ENCODE results near the gene CIDEA.
"Not testable (repeated sequence)": the region's sequence is repeated elsewhere in the genome, so short reads cannot be mapped to it uniquely, and the experiment has no call there.

CIDEA gene

DNA sequence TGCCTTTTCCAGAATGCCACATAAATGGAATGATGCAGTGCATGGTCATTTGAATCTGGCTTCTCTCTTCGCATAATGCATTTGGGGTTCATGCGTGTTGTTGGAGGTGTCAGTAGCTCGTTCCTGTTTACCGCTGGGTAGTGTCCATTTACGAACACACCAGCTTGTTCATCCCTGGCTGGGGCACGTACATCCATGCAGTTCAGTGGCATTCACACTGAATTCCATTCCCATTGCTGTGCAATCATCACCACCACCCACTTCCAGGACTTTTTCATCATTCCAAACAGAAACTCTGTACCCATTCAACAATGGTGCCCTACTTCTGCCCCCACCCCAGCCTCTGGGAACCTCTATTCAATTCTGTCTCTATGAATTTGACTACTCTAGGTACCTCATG, 14.7 kb upstream of the CIDEA start:
- no peak for DNase-seq

DNA sequence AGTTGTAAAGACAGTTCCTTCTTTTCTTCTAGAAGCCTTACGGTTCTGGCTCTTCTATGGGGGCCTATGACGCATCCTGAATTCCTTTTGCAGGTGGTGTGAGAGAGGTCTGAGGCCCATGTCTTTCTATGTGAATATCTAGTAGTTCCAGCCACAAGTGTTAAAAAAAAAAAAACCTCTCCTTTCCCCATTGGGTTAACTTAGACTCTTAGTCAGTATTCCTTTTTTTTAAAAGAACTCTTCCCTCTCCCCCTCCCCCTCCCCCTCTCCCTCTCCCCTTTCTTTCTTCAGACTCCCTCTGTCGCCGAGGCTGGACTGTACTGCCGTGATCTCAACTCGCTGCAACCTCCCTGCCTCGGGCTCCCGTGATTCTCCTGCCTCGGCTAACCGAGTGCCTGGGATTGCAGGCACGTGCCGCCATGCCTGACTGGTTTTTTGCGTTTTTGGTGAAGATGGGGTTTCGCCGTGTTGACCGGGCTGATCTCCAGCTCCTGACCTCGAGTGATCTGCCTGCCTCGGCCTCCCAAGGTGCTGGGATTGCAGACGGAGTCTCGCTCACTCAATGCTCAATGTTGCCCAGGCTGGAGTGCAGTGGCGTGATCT, 11.4 kb upstream of the CIDEA start:
- DNase-seq, result no peak

DNA sequence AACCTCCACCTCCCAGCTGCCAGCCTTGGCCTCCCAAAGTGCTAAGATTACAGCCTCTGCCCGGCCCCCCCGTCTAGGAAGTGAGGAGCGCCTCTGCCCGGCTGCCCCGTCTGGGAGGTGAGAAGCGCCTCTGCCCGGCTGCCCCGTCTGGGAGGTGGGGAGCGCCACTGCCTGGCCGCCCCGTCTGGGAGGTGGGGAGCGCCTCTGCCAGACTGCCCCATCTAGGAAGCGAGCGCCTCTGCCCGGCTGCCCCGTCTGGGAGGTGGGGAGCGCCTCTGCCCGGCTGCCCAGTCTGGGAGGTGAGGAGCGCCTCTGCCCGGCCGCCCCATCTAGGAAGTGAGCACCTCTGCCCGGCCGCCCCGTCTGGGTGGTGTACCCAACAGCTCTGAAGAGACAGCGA, 10.9 kb upstream of the CIDEA start:
- DNase-seq, result not testable (repeated sequence)

DNA sequence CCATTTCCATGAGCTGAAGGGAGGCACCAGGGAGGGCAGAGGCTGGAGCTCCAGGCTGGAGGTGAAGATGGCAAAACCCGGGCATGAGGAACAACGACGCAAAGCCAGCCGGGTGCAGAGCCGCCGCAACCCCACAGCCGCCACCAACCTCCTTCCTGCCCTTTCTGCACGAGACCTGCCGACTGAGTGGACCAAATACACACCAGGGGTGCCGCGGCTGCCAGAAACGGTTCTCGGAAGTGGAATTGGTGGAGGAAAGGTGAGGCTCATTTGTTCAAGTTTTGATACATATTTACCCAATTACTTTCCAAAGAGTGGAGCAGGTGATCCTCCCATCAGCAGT, 8.4 kb upstream of the CIDEA start:
- no peak for DNase-seq

DNA sequence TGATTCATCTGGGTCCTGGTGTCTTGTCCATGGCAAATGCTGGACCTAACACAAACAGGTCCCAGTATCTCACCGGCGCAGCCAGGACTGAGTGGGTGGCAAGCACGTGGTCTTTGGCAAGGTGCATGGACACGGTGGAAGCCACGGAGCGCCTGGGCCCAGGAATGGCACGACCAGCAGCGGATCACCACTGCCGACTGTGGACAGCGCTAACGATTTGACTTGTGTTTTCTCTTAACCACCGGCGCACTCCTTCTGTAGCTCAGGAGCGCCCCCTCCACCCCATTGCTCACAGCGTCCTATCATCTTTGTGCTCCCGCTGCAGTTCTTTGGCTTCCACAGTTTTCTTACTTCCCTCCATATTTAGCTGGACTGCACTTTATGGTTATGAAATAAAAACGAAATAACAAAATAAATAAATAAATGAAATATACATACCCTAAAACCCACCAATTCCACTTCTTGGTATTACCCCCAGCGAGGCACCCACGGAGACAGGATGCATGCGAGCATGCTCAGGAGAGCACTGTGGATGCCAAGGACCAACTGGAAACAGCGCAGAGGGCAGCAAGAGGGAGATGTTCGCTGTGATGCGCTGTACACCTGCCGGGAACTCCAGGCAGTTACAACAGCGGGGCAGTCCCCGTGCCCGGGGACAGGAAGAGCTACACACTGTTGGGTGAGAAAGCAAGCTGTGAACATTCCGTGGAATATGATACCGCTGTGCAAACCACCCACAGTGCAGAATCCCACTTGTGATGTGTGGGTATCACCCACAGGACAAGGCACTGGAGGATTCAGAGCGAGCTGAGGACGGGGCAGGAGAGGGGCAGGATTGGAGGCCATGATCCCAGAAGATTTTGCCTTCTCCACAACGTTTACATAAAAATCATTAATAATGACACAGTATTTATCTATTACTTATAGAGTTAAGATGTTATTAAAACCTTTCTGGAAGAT, 7.0 kb upstream of the CIDEA start:
- no peak for DNase-seq

DNA sequence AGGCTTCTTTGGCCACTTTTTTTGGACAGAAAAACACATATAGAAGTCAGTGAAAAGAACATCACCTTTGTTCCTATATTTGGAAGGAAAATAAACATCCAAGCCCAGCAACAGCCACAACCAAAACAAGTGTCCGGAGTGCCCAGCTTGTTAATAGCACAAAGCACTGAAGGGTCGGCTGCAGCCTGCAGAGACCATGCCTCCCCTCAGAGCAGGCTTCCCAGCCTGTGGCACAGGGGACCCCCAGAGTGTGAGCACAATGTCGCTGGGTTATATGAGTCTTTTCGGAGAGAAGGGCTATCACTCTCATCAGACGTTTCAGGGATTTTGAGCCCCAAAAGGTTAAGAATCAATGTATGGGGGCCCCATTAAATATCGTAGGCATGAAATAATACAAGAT, 6.2 kb upstream of the CIDEA start:
- DNase-seq, result no peak

DNA sequence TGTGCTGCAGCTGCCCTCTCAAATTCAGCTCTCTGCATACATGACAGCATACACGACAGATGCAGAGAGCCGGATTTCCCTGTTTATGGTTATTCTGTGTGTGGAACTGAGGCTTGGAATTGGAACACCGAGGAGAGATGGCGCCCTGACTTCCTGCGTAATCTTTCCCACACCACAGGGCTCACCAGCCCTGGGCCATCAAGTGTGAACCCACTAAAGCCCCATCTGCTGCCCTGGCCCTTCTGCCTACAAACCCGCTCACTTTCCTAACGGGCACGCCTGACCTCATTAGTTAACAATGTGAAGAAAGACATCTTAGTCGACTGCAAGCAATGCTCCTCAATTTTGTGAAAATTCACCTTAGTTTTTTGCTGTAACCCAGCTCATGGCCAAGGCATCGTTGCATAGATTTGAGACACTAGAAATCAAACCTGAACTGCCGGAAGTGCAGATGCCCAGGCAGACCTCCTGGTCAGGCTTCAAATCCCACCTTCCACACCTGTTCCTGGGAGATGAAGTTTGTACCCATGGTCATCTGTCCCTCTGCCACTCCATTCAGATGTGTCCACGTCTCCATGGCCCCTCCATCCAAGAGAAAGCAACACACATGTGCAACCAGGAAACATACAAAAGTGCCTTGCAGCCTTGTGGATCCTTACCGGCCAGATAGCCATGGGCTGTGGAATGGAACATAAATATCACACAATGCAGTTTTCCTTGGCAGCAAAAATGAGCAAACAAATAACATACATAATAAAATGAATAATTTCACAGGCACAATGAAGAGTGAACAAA, 5.0 kb upstream of the CIDEA start:
- no peak for DNase-seq

DNA sequence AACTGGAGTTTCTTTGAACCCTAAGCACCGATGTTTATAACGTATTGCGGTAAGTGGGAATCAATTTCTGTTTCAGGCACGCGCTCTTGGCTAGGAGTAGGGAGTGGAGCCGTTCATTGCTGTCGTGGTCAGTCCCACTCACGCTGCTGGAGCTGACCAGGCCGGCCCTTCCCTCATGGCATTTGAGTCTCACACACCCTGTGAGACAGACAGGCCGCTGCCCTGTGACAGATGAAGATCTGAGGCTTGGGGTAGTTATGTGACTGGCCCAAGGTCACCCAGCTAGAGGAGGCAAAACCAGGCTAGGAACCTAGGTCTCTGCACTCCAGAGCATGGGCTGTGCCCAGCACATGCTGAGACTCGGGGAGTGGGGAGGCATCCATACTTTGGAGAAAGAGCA, 2.9 kb upstream of the CIDEA start:
- DNase-seq, result no peak

DNA sequence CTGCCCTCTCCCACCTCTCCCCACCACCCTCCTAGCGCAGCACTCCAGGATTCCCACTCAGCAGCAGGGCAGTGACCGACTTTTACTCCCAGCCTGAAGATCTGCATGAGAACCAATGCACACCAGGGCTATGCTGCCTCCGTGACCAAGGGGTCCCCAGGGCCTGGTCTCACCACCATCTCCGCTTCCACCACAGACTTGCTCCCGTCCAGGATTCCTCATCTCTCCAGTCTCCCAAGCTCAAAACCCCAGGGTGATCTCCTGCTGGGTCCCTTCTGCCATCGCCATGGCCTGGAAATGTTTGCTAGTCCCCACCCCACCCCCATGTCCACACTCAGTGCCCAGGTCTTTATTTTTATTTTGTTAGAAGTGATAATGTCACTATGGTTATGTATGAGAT, 2.1 kb upstream of the CIDEA start:
- no peak for DNase-seq

DNA sequence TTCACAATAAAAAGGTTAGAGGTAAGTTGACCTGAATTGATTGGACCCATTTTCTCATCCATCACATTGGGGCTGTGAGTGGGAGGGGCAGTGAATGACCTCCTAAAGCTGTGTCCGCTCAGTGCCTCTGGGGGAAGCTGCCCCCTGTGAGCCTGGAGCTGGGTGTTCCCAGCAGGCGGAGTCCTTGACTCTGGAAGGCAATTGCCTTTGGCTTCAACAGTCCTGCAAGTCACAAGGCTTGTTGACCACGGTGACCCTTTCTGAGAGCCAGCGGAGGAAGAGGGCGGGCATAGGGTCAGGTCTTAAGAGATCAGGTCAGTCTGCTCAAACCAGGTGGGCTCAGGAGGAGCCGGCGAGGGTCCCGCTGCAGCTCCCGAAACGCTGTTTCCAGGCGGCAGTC, 1.1 kb upstream of the CIDEA start:
- DNase-seq, result no peak

DNA sequence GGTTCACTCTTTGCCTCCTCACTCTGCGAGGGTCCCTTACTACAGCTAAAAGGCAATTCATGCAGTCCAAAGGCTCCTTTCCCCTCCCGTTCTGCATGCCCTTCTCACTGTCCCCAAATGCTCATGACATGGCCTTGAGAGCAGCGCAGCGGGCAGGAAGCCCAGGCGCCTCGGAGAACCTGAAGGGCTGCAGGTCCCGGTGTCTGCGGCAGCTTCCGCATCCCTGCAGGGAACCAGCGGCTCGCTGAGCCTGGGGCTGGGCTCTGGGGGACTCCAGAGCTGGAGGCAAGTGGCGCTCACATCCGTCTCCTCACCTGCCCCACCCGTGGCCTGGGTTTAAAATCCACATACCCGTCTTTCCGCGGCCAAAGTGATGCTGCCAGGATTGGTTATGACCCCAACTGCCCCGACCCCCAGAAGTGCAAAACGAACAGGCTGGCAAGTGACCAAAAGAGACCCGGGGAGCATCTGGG, 462 bp upstream of the CIDEA start:
- DNase-seq, result no peak

DNA sequence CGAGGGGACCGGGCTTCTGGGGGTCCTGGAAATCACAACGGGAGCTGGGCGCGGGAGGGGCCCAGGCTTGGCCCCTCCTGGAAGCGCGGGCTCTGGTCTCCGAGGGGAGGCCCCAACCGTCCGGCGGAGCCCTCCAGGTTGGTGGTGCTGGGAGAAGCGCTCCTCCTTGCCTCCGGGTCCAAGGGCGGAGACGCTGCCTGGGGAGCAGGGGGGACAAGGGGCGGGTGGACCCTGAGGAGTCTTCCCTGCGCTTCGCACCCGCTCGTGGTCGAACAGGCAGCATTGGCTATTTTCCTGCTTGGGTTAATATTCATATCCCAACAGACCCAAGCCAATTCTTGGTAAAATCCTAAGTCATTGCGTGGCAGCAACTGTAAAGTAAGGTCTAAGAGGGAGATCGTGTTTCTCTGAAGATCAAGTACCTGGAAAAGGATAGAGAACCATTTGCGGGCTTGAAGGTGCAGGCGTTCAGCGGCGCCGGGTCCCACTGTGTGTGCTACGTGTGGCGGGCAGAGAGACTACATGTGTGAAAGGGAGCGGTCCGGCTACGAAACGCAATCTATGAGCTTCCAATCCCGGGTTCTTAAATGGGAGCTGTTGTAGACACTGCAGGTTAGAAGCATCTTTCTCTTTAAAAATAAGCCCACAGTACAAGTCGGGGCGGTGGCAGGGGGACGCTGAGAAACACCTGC, 805 bp downstream of the CIDEA start:
- DNase-seq, result no peak

DNA sequence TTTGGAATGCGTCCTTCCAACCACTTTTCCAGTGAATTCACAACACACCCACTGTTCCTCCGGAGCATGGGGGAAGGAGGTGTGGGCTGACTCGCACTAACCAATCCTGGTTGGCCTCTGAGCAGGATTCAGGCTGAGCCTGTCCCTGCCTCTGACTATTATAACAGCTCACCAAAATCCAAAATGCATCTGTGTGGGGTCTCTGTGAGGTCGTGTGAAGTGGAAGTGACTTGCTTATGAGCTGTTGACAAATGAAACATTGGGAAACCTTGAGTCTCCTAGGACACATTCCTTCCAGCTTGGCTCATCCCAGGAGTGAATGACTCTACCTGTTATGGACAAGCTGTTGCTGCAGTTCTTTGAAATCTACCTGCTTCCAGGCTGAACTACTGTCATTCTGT, 1.5 kb downstream of the CIDEA start:
- no peak for DNase-seq

DNA sequence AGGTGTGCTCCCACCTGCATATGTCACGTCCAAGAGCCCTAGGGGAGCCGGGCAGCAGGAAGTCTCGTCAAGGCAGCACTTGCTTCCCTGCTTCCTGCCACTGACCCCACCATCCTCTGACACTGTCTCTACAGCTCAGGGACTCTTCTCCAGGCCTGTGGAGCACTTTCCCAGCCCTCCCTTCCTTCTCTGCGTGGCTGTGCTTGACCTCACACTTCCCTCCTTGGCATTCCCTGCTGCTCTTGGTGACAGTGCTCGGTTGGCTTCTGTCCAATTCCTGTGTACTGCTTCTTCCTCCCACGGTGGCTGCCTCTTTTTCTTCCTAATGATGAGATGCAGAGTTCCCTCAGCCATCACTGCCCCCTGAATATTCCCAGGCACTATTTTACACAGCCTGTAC, 2.8 kb downstream of the CIDEA start:
- no peak for DNase-seq

DNA sequence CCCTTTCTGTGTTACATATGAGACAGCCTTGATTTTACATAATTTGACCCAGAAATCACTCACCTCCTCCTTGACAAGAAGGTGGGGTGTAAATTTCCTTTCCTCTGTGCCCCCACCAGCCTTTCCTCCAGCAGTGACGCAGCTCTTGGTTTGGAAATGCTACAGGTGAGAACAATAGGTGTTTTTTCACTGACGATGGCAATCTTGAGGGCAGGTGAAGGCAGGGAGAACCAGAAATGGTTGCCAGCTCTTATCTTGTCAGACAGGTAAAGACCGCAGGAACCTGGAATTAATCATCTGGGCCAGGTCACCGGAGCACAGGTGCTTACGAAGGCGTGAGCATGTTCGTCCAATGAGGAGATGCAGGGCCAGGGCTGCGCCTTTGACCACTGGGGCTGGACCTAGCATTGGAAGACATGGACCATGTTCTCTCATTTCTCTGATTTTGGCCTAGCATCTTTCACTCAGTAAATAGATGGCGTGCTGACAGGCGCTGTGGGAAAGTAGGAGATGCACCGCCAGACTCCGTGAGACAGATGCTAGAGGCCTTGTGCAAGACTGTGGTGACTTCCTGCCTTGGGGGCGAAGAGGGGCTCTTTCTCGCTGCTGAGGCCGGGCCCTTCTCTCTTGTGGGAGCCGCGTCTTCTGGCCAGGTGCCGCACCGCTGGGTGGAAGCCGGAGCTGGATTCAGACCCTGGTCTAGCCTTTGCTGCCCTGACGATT, 4.0 kb downstream of the CIDEA start:
- no peak for DNase-seq

DNA sequence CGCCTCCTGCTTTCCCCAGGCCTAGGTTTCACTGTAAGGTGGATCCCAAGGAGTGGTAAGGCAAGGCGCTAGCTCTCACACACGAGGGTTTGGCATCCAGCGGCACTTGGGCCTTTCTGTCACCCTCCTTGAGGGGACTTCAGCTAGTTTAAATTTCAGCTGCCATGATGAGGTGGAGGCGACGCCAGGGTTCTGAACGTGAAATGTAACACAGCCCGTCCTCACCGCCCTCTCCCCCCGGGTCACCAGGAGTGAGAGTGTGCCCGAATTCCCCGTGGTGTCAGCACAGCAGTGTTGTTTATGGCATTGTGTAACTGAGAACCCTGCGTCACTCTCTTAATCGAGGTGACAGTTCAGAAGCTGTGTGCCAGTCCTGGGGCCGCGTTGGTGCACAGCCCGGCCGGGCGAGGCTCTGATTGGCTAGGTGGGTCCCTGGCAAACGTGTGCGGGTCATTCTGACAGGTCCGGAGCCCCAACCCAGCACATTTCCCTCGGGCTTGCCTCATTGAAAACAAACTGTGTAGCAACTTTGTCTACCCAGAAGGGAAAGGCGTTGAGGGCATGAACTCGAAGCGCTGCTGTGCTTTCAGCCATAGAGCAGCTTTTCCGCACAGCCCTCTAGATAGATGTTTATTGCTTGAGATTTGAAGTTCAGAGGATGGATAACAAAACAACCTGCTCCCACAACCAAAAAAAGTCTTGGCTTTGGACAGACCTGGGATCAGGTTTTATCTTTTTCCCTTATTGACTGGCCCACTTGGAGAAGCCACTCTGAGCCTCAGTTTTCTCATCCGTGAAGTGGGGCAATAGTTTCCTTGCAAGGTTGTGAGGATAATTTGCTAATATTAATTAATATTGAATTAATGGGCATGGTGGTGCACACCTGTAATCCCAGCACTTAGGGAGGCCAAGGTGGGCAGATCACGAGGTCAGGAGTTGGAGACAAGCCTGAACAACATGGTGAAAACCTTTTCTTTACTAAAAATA, 4.9 kb downstream of the CIDEA start:
- DNase-seq, result no peak

DNA sequence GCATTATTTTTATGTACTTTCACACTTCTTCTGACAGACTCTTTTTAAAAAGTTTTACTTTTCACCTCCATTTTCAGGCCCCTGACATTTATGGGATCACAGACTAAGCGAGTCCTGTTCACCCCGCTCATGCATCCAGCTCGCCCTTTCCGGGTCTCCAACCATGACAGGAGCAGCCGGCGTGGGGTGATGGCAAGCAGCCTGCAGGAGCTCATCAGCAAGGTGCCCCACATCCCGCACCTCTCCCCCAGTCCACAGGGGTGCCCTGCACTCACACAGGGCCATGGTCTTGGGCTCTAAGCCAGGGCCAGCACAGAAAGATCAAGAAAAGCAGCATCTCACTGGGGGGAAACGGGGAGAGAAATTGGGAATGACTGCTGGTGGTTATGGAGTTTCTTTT, 8.6 kb downstream of the CIDEA start:
- no peak for DNase-seq

DNA sequence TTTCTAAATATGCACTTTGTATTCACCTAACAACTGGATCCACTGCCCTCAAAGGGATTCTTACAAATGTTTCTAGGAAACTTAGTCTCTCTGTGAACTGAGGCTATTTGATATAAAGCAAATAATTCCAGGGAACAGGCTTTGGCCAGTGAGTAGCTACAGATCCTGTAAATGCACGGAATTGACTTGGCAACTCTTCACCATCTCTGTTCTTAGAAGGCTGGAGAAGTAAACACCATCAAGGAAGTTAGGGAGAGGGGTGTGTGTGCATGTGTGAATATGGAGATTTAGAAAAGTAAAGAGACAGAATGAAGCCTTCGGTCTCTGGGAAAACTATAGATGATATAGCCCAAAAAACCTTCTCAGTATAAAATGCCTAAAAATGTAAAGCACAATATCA, 10.7 kb downstream of the CIDEA start:
- DNase-seq, result no peak

DNA sequence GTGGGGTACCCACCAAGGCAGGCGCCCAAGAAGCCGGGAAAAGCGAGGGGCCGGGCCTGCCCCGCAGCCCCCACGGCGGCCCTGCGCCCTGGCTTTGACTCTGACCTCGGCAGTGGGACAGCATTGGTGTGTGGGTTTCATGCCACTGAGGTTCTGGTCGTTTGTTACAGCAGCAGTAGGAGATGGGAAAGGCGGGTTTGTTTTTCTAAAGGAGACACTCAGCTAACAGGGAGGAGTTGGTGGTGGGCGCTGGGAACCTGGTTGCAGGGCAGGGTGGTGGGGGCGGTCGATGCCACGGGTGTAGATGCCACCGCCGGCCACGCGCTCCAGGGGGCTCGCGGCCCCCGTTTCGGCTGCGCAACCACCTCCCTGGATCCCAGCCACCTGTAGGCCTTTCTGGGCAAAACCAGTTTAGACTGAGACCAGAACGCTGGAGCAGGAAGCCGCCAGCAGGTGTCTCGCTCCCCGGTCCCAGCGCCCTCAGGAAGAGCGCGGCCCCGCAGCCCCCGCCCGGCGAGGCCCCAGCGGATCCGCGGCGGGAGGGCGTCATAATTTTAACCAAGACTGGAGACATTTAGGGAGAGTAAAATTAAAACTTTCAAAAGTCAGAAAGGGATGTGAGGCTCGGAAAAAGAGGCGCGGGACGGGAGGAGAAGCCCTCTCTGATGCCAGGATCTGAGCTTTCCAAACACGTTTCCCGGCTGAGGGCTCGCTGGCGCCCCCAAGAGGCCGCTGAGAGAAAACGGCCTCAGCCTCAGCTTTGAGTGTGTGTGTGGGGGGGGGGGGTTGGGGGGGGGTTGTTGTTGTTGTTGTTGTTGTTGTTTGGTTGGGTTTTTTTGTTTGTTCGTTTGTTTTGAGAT, 17.4 kb downstream of the CIDEA start:
- DNase-seq, result peak; percentile 60 to 81

DNA sequence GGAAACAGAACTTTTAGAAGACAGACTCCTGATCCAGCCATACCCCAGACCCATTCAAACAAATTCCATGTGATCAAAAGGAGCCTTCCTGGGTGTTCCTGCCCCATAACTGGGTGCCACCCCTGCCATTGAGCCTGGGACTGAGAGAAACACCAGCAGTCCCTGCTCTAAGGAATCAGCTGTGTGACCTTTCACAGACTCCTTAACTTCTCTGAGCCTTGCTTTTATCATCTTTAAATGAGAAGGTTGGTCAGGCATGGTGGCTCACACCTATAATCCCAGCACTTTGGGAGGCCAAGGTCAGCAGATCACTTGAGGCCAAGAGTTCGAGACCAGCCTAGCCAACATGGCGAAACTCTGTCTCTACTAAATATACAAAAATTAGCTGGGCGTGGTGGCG, 20.6 kb downstream of the CIDEA start:
- no peak for DNase-seq

Measured in NCI-H446 (cell line).